Measurements from ENCODE around the gene PIWIL1. TPM values are rescaled to one million over a fixed set of nuclear protein-coding genes. Genes with fewer than 3 reads are reported as not detected.

Gene PIWIL1
- total RNA-seq, 1 donor from 2014 or later, result not detected

DNA sequence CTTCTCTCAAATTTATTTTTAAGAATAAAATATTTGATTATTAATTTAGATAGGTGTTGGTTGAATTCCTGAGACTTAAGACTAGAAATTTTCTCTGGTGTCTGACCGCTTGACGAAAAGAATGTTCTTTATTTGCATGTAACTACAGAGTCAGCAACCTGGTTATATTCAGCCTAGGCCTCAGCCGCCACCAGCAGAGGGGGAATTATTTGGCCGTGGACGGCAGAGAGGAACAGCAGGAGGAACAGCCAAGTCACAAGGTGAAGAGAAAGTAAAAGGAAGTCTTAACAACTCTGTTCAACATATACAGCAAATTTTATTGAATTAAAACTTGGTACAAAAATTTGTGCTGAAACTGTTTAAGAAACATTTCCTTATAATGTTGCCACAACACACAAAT lies 5.2 kb downstream of the PIWIL1 start:
- Mint-ChIP-seq H3K9me3 (ENCODE audit: low read depth) (no peaks in the 10 kb centered on the region), H3K27ac (no peak overlapping the region)

DNA sequence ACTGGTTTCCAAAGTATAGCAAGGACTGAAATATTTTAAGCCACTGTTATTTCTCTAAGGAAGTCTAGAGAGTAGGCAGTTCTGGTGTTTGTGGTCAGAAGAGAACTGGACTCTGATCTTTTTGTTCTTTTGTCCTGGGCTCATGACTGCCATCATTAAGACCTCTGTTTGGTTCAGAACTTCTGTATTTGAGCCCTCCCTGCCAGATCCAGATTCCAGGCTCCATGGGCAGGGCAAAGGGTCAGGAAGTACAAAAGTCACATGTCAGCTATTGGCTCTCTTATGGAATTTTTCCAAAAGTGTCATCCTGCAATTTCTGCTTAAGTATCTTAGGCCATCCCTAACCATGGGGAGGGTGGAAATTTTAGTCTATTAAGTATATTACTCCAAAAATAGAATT lies 6.8 kb downstream of the PIWIL1 start:
- no peaks in the 10 kb centered on the region for H3K9me3 Mint-ChIP-seq (ENCODE audit: low read depth)
- H3K27ac Mint-ChIP-seq, result no peak overlapping the region
- TF ChIP-seq, protein P1, sequence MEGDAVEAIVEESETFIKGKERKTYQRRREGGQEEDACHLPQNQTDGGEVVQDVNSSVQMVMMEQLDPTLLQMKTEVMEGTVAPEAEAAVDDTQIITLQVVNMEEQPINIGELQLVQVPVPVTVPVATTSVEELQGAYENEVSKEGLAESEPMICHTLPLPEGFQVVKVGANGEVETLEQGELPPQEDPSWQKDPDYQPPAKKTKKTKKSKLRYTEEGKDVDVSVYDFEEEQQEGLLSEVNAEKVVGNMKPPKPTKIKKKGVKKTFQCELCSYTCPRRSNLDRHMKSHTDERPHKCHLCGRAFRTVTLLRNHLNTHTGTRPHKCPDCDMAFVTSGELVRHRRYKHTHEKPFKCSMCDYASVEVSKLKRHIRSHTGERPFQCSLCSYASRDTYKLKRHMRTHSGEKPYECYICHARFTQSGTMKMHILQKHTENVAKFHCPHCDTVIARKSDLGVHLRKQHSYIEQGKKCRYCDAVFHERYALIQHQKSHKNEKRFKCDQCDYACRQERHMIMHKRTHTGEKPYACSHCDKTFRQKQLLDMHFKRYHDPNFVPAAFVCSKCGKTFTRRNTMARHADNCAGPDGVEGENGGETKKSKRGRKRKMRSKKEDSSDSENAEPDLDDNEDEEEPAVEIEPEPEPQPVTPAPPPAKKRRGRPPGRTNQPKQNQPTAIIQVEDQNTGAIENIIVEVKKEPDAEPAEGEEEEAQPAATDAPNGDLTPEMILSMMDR (IDR thresholded peaks at IDR 0.05; ENCODE audit: unreplicated experiment), result no peak
- no peaks in the 10 kb centered on the region for H3K36me3 Mint-ChIP-seq (ENCODE audit: insufficient read depth)
- no peak overlapping the region for H3K4me3 Mint-ChIP-seq (ENCODE audit: low read depth)
- DNase-seq (ENCODE audit: low spot score, unreplicated experiment), result no peak
- H3K27me3 Mint-ChIP-seq, result peaks cover 50% of the 10 kb centered on the region
- no peaks in the 10 kb centered on the region for H3K4me1 Mint-ChIP-seq (ENCODE audit: low read depth)

More for the DNA sequence above, 5.2 kb downstream of the PIWIL1 start:
- Mint-ChIP-seq H3K27me3 (peaks cover 48% of the 10 kb centered on the region), H3K4me3 (ENCODE audit: low read depth) (no peak overlapping the region), H3K36me3 (ENCODE audit: insufficient read depth) (no peaks in the 10 kb centered on the region), H3K4me1 (ENCODE audit: low read depth) (no peaks in the 10 kb centered on the region)
- no peak for DNase-seq (ENCODE audit: low spot score, unreplicated experiment)
- TF ChIP-seq, protein P1 (IDR thresholded peaks at IDR 0.05; ENCODE audit: unreplicated experiment), result no peak

DNA sequence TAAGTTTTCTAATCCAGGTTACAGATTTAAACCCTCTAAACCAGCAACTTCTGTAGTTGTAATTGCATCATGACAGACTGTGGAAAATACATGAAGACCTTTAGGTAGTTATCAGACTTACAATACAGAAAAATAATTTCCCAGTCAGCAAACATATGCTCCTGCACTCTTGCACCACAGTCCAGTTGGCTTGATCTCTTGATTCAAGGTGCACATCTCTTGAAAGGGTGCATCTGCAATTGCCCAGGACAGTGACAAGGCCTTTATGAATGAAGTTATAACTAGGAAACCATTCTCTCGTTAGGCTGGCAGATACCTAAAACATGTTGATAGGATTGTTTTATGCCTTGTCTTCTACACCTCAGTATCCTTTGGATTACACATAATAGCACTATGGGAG lies 7.6 kb downstream of the PIWIL1 start:
- no peak for DNase-seq (ENCODE audit: low spot score, unreplicated experiment)
- no peaks in the 10 kb centered on the region for H3K9me3 Mint-ChIP-seq (ENCODE audit: low read depth)
- H3K27ac Mint-ChIP-seq, result no peak overlapping the region
- peaks cover 48% of the 10 kb centered on the region for H3K27me3 Mint-ChIP-seq
- TF ChIP-seq, protein P1 (IDR thresholded peaks at IDR 0.05; ENCODE audit: unreplicated experiment), result no peak
- no peaks in the 10 kb centered on the region for H3K36me3 Mint-ChIP-seq (ENCODE audit: insufficient read depth)
- H3K4me3 Mint-ChIP-seq (ENCODE audit: low read depth), result no peak overlapping the region
- no peaks in the 10 kb centered on the region for H3K4me1 Mint-ChIP-seq (ENCODE audit: low read depth)

DNA sequence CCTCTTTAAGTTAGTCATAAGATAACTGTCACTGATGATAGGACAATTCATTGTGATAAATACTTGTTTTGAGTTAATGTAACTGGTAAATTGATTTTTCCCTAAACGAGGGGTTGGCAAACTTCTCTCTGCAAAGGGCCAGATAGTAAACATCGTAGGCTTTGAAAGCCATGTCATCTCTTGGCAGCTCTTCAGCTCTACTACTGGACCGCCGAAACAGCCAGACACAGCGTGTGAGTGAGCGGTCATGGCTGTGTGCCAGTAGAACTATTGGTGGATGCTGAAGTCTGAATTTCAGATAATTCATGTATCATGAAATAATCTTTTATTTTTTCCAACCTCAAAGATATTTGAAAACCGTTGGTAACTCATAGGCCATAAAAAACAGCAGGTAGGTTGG lies 9.9 kb downstream of the PIWIL1 start:
- Mint-ChIP-seq H3K36me3 (ENCODE audit: insufficient read depth) (no peaks in the 10 kb centered on the region), H3K4me1 (ENCODE audit: low read depth) (no peaks in the 10 kb centered on the region), H3K27ac (no peak overlapping the region), H3K4me3 (ENCODE audit: low read depth) (no peak overlapping the region), H3K27me3 (peaks cover 48% of the 10 kb centered on the region), H3K9me3 (ENCODE audit: low read depth) (no peaks in the 10 kb centered on the region)
- TF ChIP-seq, protein P1 (IDR thresholded peaks at IDR 0.05; ENCODE audit: unreplicated experiment), result no peak
- DNase-seq (ENCODE audit: low spot score, unreplicated experiment), result no peak

DNA sequence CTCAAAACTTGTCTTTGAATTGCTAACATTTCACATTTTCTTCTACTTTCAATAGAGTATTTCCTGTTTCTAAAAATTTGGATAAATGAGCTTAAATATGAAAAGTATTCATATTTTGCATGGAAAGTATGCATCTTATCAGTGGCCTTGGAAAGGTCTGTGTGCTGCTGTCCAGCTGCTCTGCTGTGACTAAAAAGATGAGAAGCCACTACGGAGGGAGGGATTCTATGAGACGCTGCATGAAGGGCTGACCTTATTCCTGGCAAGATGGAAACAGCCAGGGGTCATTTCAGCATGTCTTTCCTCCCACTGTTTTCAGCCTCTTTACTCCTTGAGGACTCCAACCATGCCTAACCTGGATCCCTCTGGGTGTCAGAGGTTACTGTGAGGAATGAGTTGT lies 13.0 kb downstream of the PIWIL1 start:
- Mint-ChIP-seq H3K9me3 (ENCODE audit: low read depth) (no peaks in the 10 kb centered on the region), H3K4me1 (ENCODE audit: low read depth) (no peaks in the 10 kb centered on the region), H3K27me3 (peaks cover 64% of the 10 kb centered on the region), H3K4me3 (ENCODE audit: low read depth) (no peak overlapping the region), H3K36me3 (ENCODE audit: insufficient read depth) (no peaks in the 10 kb centered on the region), H3K27ac (no peak overlapping the region)
- no peak for DNase-seq (ENCODE audit: low spot score, unreplicated experiment)
- TF ChIP-seq, protein P1 (IDR thresholded peaks at IDR 0.05; ENCODE audit: unreplicated experiment), result no peak

All from progenitor cell of endocrine pancreas (in vitro differentiated cells).